SH-SY5Y (cell line): Measurements from ENCODE around the gene RAPGEFL1.

Experiments
- GATA2 ChIP-seq: IDR thresholded peaks from 2 replicates; pipeline ENCODE4 v1.6.1; 2011; ENCODE audit warnings: mild to moderate bottlenecking, low read depth, low read length
- GATA3 ChIP-seq: IDR thresholded peaks from 2 replicates; pipeline ENCODE4 v1.6.1; 2011; ENCODE audit warnings: low read depth, mild to moderate bottlenecking, low read length, moderate library complexity

DNA sequence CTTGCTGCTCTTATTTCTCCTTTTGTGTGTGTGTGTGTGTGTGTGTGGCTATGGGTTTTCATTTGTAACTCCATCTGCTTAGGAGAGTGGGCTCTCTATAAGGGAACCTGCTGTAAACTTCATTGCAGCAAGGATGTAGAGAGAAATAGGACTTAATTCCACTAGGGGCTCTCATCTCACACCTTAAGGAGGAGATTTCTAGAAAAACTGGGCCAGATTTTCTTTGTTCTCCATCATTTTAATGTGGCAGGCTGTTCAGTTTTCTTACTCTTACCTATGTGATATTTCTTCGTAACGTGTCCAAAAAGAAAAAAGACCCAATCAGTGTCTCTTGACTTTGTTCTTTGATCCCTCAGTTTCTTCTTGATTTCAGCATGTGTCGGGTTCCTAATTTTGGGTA, 41.5 kb upstream of the RAPGEFL1 start:
- TF ChIP-seq GATA2 (no peak), GATA3 (no peak)
